WTC11 (cell line): ENCODE results near the gene MBOAT2. TPM values are rescaled to one million over a fixed set of nuclear protein-coding genes. Genes with fewer than 3 reads are reported as not detected.
A peak's percentile ranks its signal among the peaks of the same experiment; 100 is the strongest.

Source experiments
- ATAC-seq: fragments of 200-7000 bp; cut with Tn5 transposase; 2 replicates; pipeline ENCODE4 v1.10.0; 2021; ENCODE audit warnings: mild to moderate bottlenecking, moderate library complexity
- CTCF ChIA-PET: fragments of 300-600 bp; sonication (Branson Sonifier 250); formaldehyde crosslinking; loops from one replicate; lab custom pipeline; 2021; ENCODE audit warnings: antibody characterized with exemption; lab: Charles Lee
- POLR2A ChIA-PET: fragments of 350-600 bp; sonication (Branson Sonifier 250); formaldehyde crosslinking; loops from one replicate; lab custom pipeline; 2021; ENCODE audit warnings: antibody characterized with exemption; lab: Charles Lee
- DNase-seq: peaks from one replicate; pipeline ENCODE4 v3.0.0; 2021; ENCODE audit warnings: low spot score
- H3K27ac Mint-ChIP-seq: 2 replicates; pipeline ENCODE4 v1.8.0; 2021; ENCODE audit warnings: mixed read lengths
- H3K27me3 Mint-ChIP-seq: 2 replicates; pipeline ENCODE4 v1.8.0; 2021; ENCODE audit warnings: low read depth, mild to moderate bottlenecking, moderate library complexity, mixed read lengths
- H3K36me3 Mint-ChIP-seq: 2 replicates; pipeline ENCODE4 v1.8.0; 2021; ENCODE audit warnings: mixed read lengths
- H3K4me1 Mint-ChIP-seq: 2 replicates; pipeline ENCODE4 v1.8.0; 2022; ENCODE audit warnings: mixed read lengths
- H3K4me3 Mint-ChIP-seq: 2 replicates; pipeline ENCODE4 v1.8.0; 2021; ENCODE audit warnings: mild to moderate bottlenecking, moderate library complexity, mixed read lengths
- H3K9me3 Mint-ChIP-seq: 2 replicates; pipeline ENCODE4 v1.8.0; 2021; ENCODE audit warnings: mixed read lengths
- CREB1 ChIP-seq: sonication (generic); formaldehyde crosslinking; IDR thresholded peaks from 2 replicates; pipeline ENCODE4 v1.8.0; 2023; ENCODE audit warnings: mild to moderate bottlenecking, missing genetic modification reagents
- ESRRA ChIP-seq: sonication (generic); formaldehyde crosslinking; IDR thresholded peaks from 2 replicates; pipeline ENCODE4 v1.8.1; 2022; ENCODE audit warnings: mild to moderate bottlenecking, missing genetic modification reagents, borderline replicate concordance
- FOXK1 ChIP-seq: sonication (generic); formaldehyde crosslinking; IDR thresholded peaks from 2 replicates; pipeline ENCODE4 v1.8.0; 2022; ENCODE audit warnings: mild to moderate bottlenecking, moderate library complexity, missing genetic modification reagents
- HMGA2 ChIP-seq: fragments of 250-450 bp; sonication (Bioruptor Pico); IDR thresholded peaks from 2 replicates; pipeline ENCODE4 v1.4.0; 2021; ENCODE audit warnings: mild to moderate bottlenecking, moderate library complexity
- NFATC4 ChIP-seq: fragments of 250-450 bp; sonication (Bioruptor Pico); IDR thresholded peaks from 2 replicates; pipeline ENCODE4 v1.9.0; 2021; ENCODE audit warnings: mild to moderate bottlenecking
- NFE2L1 ChIP-seq: sonication (generic); formaldehyde crosslinking; IDR thresholded peaks from 2 replicates; pipeline ENCODE4 v1.8.1; 2023; ENCODE audit warnings: missing genetic modification reagents
- NR3C1 ChIP-seq: sonication (generic); formaldehyde crosslinking; conservative IDR thresholded peaks from 2 replicates; pipeline ENCODE4 v1.8.1; 2023; ENCODE audit warnings: low read depth, mild to moderate bottlenecking, missing genetic modification reagents
- RELA ChIP-seq: sonication (generic); formaldehyde crosslinking; IDR thresholded peaks from 2 replicates; pipeline ENCODE4 v1.8.1; 2022; ENCODE audit warnings: missing genetic modification reagents, mild to moderate bottlenecking, borderline replicate concordance
- ZNF263 ChIP-seq: sonication (generic); formaldehyde crosslinking; IDR thresholded peaks from 2 replicates; pipeline ENCODE4 v1.8.1; 2022; ENCODE audit warnings: low read depth, mild to moderate bottlenecking, moderate library complexity, missing genetic modification reagents
- total RNA-seq: library from RNA; stranded (reverse); gene quantifications from 3 replicates; pipeline ENCODE4 v1.2.3, GENCODE V29; 2021
- TF ChIP-seq, protein P1 (sequence below): sonication (generic); formaldehyde crosslinking; IDR thresholded peaks from 2 replicates; pipeline ENCODE4 v1.8.1; 2022; ENCODE audit warnings: mild to moderate bottlenecking, moderate library complexity, missing genetic modification reagents
- TF ChIP-seq, protein P2 (sequence below): sonication (generic); formaldehyde crosslinking; IDR thresholded peaks from 2 replicates; pipeline ENCODE4 v1.8.0; 2022; ENCODE audit warnings: mild to moderate bottlenecking, missing genetic modification reagents
- TF ChIP-seq, protein P3 (sequence below): sonication (generic); formaldehyde crosslinking; IDR thresholded peaks from 2 replicates; pipeline ENCODE4 v1.8.0; 2022; ENCODE audit warnings: mild to moderate bottlenecking, missing genetic modification reagents
- TF ChIP-seq, protein P4 (sequence below): sonication (generic); formaldehyde crosslinking; IDR thresholded peaks from 2 replicates; pipeline ENCODE4 v1.8.0; 2022; ENCODE audit warnings: mild to moderate bottlenecking, missing genetic modification reagents
- TF ChIP-seq, protein P5 (sequence below): sonication (generic); formaldehyde crosslinking; IDR thresholded peaks from 2 replicates; pipeline ENCODE4 v1.8.1; 2022; ENCODE audit warnings: low read depth, mild to moderate bottlenecking, moderate library complexity, missing genetic modification reagents, borderline replicate concordance
- TF ChIP-seq, protein P6 (sequence below): sonication (generic); formaldehyde crosslinking; IDR thresholded peaks from 2 replicates; pipeline ENCODE4 v1.8.0; 2023; ENCODE audit warnings: missing genetic modification reagents
- TF ChIP-seq, protein P7 (sequence below): fragments of 250-450 bp; sonication (Bioruptor Pico); IDR thresholded peaks from 2 replicates; pipeline ENCODE4 v1.9.0; 2021; ENCODE audit warnings: moderate library complexity, mild to moderate bottlenecking, inconsistent platforms, borderline replicate concordance
- TF ChIP-seq, protein P8 (sequence below): fragments of 250-450 bp; sonication (Bioruptor Pico); IDR thresholded peaks from 2 replicates; pipeline ENCODE4 v1.8.0; 2021; ENCODE audit warnings: mild to moderate bottlenecking

Gene MBOAT2
- total RNA-seq, 1 experiment from 2014 or later: 24.7 TPM

DNA sequence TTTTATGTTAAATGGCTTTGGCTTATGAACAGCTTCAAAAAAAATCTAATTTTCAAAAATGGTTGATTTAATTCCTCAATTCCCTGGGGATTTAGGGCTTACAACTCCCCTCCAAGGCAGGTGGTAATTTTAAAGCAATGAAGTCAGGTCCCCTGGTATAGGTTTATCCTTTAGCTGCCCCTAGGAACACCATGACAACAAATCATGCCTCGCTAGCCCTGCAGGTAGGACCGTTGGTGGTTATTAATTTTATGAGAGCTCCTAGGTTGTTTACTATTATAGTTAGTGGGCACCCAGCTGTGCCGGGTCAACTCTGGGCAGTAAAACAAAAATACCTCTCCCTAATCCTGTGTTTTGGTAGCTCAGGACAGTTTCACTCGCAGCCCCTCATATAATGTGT lies 26.2 kb upstream of the MBOAT2 start:
- CTCF ChIA-PET: no interaction called here

DNA sequence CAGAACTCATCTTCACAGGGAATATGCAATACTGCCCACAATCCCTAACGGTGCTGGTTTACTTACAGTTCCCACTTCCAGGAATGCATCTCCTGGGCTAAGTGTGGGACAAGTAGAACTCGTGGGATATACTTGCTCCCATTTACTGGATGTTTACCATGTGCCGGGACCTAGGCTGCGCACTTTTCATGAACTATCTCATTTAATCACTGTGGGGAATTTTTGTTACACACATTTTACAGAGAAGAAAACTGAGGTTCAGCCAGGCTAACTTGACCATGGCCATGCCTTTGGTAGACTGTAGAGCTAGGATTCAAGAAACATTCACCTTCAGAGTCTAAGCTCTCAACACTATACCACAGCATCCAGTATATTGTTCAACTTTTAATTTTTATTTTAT lies 24.4 kb upstream of the MBOAT2 start:
- POLR2A ChIA-PET: no interaction called here

More for the DNA sequence above, 26.2 kb upstream of the MBOAT2 start:
- H3K4me1 Mint-ChIP-seq: peaks cover 16% of the 10 kb centered on the region
- no peaks in the 10 kb centered on the region for H3K27me3 Mint-ChIP-seq
- DNase-seq: no peak
- TF ChIP-seq NR3C1 (CRISPR knock-in tag) (no peak), ZNF263 (CRISPR knock-in tag) (no peak), ESRRA (CRISPR knock-in tag) (no peak), NFATC4 (CRISPR knock-in tag) (no peak), NFE2L1 (CRISPR knock-in tag) (no peak), CREB1 (CRISPR knock-in tag) (no peak), FOXK1 (CRISPR knock-in tag) (no peak)
- TF ChIP-seq, protein P1, sequence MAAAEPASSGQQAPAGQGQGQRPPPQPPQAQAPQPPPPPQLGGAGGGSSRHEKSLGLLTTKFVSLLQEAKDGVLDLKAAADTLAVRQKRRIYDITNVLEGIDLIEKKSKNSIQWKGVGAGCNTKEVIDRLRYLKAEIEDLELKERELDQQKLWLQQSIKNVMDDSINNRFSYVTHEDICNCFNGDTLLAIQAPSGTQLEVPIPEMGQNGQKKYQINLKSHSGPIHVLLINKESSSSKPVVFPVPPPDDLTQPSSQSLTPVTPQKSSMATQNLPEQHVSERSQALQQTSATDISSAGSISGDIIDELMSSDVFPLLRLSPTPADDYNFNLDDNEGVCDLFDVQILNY (CRISPR knock-in tag): no peak
- TF ChIP-seq, protein P2, sequence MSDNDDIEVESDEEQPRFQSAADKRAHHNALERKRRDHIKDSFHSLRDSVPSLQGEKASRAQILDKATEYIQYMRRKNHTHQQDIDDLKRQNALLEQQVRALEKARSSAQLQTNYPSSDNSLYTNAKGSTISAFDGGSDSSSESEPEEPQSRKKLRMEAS (CRISPR knock-in tag): no peak
- TF ChIP-seq, protein P3, sequence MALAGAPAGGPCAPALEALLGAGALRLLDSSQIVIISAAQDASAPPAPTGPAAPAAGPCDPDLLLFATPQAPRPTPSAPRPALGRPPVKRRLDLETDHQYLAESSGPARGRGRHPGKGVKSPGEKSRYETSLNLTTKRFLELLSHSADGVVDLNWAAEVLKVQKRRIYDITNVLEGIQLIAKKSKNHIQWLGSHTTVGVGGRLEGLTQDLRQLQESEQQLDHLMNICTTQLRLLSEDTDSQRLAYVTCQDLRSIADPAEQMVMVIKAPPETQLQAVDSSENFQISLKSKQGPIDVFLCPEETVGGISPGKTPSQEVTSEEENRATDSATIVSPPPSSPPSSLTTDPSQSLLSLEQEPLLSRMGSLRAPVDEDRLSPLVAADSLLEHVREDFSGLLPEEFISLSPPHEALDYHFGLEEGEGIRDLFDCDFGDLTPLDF (CRISPR knock-in tag): no peak
- TF ChIP-seq, protein P4, sequence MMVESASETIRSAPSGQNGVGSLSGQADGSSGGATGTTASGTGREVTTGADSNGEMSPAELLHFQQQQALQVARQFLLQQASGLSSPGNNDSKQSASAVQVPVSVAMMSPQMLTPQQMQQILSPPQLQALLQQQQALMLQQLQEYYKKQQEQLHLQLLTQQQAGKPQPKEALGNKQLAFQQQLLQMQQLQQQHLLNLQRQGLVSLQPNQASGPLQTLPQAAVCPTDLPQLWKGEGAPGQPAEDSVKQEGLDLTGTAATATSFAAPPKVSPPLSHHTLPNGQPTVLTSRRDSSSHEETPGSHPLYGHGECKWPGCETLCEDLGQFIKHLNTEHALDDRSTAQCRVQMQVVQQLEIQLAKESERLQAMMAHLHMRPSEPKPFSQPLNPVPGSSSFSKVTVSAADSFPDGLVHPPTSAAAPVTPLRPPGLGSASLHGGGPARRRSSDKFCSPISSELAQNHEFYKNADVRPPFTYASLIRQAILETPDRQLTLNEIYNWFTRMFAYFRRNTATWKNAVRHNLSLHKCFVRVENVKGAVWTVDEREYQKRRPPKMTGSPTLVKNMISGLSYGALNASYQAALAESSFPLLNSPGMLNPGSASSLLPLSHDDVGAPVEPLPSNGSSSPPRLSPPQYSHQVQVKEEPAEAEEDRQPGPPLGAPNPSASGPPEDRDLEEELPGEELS: no peak
- TF ChIP-seq, protein P5, sequence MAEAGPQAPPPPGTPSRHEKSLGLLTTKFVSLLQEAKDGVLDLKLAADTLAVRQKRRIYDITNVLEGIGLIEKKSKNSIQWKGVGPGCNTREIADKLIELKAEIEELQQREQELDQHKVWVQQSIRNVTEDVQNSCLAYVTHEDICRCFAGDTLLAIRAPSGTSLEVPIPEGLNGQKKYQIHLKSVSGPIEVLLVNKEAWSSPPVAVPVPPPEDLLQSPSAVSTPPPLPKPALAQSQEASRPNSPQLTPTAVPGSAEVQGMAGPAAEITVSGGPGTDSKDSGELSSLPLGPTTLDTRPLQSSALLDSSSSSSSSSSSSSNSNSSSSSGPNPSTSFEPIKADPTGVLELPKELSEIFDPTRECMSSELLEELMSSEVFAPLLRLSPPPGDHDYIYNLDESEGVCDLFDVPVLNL (CRISPR knock-in tag): no peak
- TF ChIP-seq, protein P6, sequence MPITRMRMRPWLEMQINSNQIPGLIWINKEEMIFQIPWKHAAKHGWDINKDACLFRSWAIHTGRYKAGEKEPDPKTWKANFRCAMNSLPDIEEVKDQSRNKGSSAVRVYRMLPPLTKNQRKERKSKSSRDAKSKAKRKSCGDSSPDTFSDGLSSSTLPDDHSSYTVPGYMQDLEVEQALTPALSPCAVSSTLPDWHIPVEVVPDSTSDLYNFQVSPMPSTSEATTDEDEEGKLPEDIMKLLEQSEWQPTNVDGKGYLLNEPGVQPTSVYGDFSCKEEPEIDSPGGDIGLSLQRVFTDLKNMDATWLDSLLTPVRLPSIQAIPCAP (CRISPR knock-in tag): no peak
- TF ChIP-seq, protein P7, sequence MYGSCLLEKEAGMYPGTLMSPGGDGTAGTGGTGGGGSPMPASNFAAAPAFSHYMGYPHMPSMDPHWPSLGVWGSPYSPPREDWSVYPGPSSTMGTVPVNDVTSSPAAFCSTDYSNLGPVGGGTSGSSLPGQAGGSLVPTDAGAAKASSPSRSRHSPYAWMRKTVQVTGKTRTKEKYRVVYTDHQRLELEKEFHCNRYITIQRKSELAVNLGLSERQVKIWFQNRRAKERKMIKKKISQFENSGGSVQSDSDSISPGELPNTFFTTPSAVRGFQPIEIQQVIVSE (CRISPR knock-in tag): no peak
- TF ChIP-seq, protein P8, sequence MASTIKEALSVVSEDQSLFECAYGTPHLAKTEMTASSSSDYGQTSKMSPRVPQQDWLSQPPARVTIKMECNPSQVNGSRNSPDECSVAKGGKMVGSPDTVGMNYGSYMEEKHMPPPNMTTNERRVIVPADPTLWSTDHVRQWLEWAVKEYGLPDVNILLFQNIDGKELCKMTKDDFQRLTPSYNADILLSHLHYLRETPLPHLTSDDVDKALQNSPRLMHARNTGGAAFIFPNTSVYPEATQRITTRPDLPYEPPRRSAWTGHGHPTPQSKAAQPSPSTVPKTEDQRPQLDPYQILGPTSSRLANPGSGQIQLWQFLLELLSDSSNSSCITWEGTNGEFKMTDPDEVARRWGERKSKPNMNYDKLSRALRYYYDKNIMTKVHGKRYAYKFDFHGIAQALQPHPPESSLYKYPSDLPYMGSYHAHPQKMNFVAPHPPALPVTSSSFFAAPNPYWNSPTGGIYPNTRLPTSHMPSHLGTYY (CRISPR knock-in tag): no peak
- no peak for ATAC-seq
- H3K36me3 Mint-ChIP-seq: no peaks in the 10 kb centered on the region; the same call in 1 of the 2 replicates
- no peak overlapping the region for H3K27ac Mint-ChIP-seq
- POLR2A ChIA-PET: no interaction called here
- peaks cover 3% of the 10 kb centered on the region; the same call in 1 of the 2 replicates for H3K9me3 Mint-ChIP-seq
- H3K4me3 Mint-ChIP-seq: no peak overlapping the region

More for the DNA sequence above, 24.4 kb upstream of the MBOAT2 start:
- H3K9me3 Mint-ChIP-seq: no peaks in the 10 kb centered on the region
- no peak overlapping the region for H3K4me3 Mint-ChIP-seq
- TF ChIP-seq HMGA2 (CRISPR knock-in tag): 0 out of 2 replicates have a peak, but pooled peaks have one; percentile 25
- TF ChIP-seq RELA: no peak
- TF ChIP-seq, all 79 proteins: peak for 1
- peaks cover 3% of the 10 kb centered on the region for H3K4me1 Mint-ChIP-seq
- ATAC-seq: no peak
- no peaks in the 10 kb centered on the region for H3K27me3 Mint-ChIP-seq
- no peaks in the 10 kb centered on the region for H3K36me3 Mint-ChIP-seq
- no peak for DNase-seq
- no peak overlapping the region for H3K27ac Mint-ChIP-seq
- CTCF ChIA-PET: interaction anchor here (1.1 kb wide), 1 partner anchor 83 kb away, joined by 3 read pairs; no protein-coding TSS in a partner anchor
